SK-N-SH treated with all-trans-retinoic acid at 6 μM for 48 hours (cell line): Measurements from ENCODE around the gene CDC5L.

Source experiments
- ATAC-seq: fragments of 200-7000 bp; cut with Tn5 transposase; 3 replicates; pipeline ENCODE4 v1.9.1; 2020; ENCODE audit warnings: mild to moderate bottlenecking, moderate library complexity
- ARNTL ChIP-seq: fragments of 450-650 bp; formaldehyde crosslinking; IDR thresholded peaks from 2 replicates; pipeline ENCODE4 v1.5.0; 2020; ENCODE audit warnings: low read depth, mild to moderate bottlenecking, moderate library complexity, borderline replicate concordance
- BACH2 ChIP-seq: fragments of 250-450 bp; sonication (Bioruptor Pico); IDR thresholded peaks from 2 replicates; pipeline ENCODE4 v1.9.0; 2021; ENCODE audit warnings: mild to moderate bottlenecking, borderline replicate concordance
- CSDC2 ChIP-seq: fragments of 250-450 bp; sonication (Bioruptor Pico); IDR thresholded peaks from 2 replicates; pipeline ENCODE4 v1.5.0; 2020; ENCODE audit warnings: mild to moderate bottlenecking, moderate library complexity
- ESRRG ChIP-seq: fragments of 250-450 bp; sonication (Bioruptor Pico); IDR thresholded peaks from 2 replicates; pipeline ENCODE4 v1.6.1; 2021; ENCODE audit warnings: mild to moderate bottlenecking
- GLIS3 ChIP-seq: fragments of 250-450 bp; sonication (Bioruptor Pico); IDR thresholded peaks from 2 replicates; pipeline ENCODE4 v1.5.0; 2020; ENCODE audit warnings: mild to moderate bottlenecking, moderate library complexity
- ISL1 ChIP-seq: fragments of 250-450 bp; sonication (Bioruptor Pico); IDR thresholded peaks from 2 replicates; pipeline ENCODE4 v2.1.2; 2022; ENCODE audit warnings: mild to moderate bottlenecking, moderate library complexity
- OSR1 ChIP-seq: fragments of 250-450 bp; sonication (Bioruptor Pico); IDR thresholded peaks from 2 replicates; pipeline ENCODE4 v1.8.0; 2022; ENCODE audit warnings: moderate library complexity, mild to moderate bottlenecking, inconsistent platforms
- PPARA ChIP-seq: fragments of 250-450 bp; sonication (Bioruptor Pico); IDR thresholded peaks from 2 replicates; pipeline ENCODE4 v1.5.0; 2020; ENCODE audit warnings: mild to moderate bottlenecking, borderline replicate concordance
- SNAI2 ChIP-seq: fragments of 250-450 bp; sonication (Bioruptor Pico); IDR thresholded peaks from 2 replicates; pipeline ENCODE4 v1.5.0; 2020; ENCODE audit warnings: mild to moderate bottlenecking, moderate library complexity
- TOX ChIP-seq: fragments of 250-450 bp; sonication (Bioruptor Pico); IDR thresholded peaks from 2 replicates; pipeline ENCODE4 v1.8.0; 2021; ENCODE audit warnings: mild to moderate bottlenecking, moderate library complexity, borderline replicate concordance
- ZC3H10 ChIP-seq: fragments of 250-450 bp; sonication (Bioruptor Pico); IDR thresholded peaks from 2 replicates; pipeline ENCODE4 v1.5.1; 2021; ENCODE audit warnings: mild to moderate bottlenecking, moderate library complexity
- ZFP30 ChIP-seq: fragments of 450-650 bp; formaldehyde crosslinking; IDR thresholded peaks from 2 replicates; pipeline ENCODE4 v1.5.0; 2022; ENCODE audit warnings: mild to moderate bottlenecking, moderate library complexity
- ZNF565 ChIP-seq: fragments of 450-650 bp; formaldehyde crosslinking; conservative IDR thresholded peaks from 2 replicates; pipeline ENCODE4 v1.5.0; 2020; ENCODE audit warnings: low read depth, mild to moderate bottlenecking, moderate library complexity
- ZNF70 ChIP-seq: fragments of 450-650 bp; formaldehyde crosslinking; IDR thresholded peaks from 2 replicates; pipeline ENCODE4 v1.5.0; 2020; ENCODE audit warnings: mild to moderate bottlenecking, moderate library complexity
- ZNF8 ChIP-seq: fragments of 450-650 bp; formaldehyde crosslinking; IDR thresholded peaks from 2 replicates; pipeline ENCODE4 v1.5.0; 2020; ENCODE audit warnings: mild to moderate bottlenecking, moderate library complexity
- TF ChIP-seq, protein P1 (sequence below): fragments of 250-450 bp; sonication (Bioruptor Pico); IDR thresholded peaks from 2 replicates; pipeline ENCODE4 v1.8.0; 2021; ENCODE audit warnings: low read depth, mild to moderate bottlenecking, moderate library complexity, borderline replicate concordance
- TF ChIP-seq, protein P2 (sequence below): fragments of 250-450 bp; sonication (Bioruptor Pico); IDR thresholded peaks from 2 replicates; pipeline ENCODE4 v1.5.1; 2021; ENCODE audit warnings: mild to moderate bottlenecking, moderate library complexity
- TF ChIP-seq, protein P3 (sequence below): fragments of 250-450 bp; sonication (Bioruptor Pico); IDR thresholded peaks from 2 replicates; pipeline ENCODE4 v1.5.1; 2020; ENCODE audit warnings: low read depth, mild to moderate bottlenecking, moderate library complexity
- TF ChIP-seq, protein P4 (sequence below): fragments of 250-450 bp; sonication (Bioruptor Pico); IDR thresholded peaks from 2 replicates; pipeline ENCODE4 v1.5.0; 2020; ENCODE audit warnings: mild to moderate bottlenecking, moderate library complexity
- TF ChIP-seq, protein P5 (sequence below): fragments of 250-450 bp; sonication (Bioruptor Pico); IDR thresholded peaks from 2 replicates; pipeline ENCODE4 v1.8.0; 2020; ENCODE audit warnings: mild to moderate bottlenecking, moderate library complexity, borderline replicate concordance

The CDC5L gene

DNA sequence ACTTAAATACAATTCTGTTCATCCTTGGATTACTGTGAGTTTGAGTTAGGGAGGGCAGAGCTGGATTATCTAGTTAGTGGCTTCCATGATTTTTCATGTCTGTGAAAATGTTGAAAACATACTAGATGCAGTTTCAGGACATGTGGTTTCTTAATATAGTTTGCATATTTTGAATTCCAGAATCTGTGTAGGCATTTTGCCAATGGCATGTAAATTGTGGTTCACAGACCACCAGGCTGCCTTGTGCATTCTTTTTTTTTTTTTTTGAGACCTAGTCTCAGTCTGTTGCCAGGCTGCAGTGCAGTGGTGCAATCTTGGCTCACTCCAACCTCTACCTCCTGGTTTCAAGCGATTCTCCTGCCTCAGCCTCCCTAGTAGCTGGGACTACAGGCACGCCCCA lies 42.8 kb downstream of the CDC5L start:
- ATAC-seq: peak; percentile 20; the same call in 2 of the 3 replicates
- TF ChIP-seq ZNF565 (CRISPR knock-in tag): no peak
- TF ChIP-seq ISL1 (CRISPR knock-in tag): no peak
- no peak for TF ChIP-seq BACH2 (CRISPR knock-in tag)
- no peak for TF ChIP-seq TOX (CRISPR knock-in tag)
- TF ChIP-seq ZNF8 (CRISPR knock-in tag): no peak
- TF ChIP-seq GLIS3 (CRISPR knock-in tag): no peak
- TF ChIP-seq, protein P1, sequence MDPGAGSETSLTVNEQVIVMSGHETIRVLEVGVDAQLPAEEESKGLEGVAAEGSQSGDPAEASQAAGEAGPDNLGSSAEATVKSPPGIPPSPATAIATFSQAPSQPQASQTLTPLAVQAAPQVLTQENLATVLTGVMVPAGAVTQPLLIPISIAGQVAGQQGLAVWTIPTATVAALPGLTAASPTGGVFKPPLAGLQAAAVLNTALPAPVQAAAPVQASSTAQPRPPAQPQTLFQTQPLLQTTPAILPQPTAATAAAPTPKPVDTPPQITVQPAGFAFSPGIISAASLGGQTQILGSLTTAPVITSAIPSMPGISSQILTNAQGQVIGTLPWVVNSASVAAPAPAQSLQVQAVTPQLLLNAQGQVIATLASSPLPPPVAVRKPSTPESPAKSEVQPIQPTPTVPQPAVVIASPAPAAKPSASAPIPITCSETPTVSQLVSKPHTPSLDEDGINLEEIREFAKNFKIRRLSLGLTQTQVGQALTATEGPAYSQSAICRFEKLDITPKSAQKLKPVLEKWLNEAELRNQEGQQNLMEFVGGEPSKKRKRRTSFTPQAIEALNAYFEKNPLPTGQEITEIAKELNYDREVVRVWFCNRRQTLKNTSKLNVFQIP (CRISPR knock-in tag): no peak
- no peak for TF ChIP-seq CSDC2 (CRISPR knock-in tag)
- TF ChIP-seq ZC3H10 (CRISPR knock-in tag): no peak
- TF ChIP-seq, protein P2, sequence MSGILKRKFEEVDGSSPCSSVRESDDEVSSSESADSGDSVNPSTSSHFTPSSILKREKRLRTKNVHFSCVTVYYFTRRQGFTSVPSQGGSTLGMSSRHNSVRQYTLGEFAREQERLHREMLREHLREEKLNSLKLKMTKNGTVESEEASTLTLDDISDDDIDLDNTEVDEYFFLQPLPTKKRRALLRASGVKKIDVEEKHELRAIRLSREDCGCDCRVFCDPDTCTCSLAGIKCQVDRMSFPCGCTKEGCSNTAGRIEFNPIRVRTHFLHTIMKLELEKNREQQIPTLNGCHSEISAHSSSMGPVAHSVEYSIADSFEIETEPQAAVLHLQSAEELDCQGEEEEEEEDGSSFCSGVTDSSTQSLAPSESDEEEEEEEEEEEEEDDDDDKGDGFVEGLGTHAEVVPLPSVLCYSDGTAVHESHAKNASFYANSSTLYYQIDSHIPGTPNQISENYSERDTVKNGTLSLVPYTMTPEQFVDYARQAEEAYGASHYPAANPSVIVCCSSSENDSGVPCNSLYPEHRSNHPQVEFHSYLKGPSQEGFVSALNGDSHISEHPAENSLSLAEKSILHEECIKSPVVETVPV (CRISPR knock-in tag): no peak
- TF ChIP-seq, protein P3, sequence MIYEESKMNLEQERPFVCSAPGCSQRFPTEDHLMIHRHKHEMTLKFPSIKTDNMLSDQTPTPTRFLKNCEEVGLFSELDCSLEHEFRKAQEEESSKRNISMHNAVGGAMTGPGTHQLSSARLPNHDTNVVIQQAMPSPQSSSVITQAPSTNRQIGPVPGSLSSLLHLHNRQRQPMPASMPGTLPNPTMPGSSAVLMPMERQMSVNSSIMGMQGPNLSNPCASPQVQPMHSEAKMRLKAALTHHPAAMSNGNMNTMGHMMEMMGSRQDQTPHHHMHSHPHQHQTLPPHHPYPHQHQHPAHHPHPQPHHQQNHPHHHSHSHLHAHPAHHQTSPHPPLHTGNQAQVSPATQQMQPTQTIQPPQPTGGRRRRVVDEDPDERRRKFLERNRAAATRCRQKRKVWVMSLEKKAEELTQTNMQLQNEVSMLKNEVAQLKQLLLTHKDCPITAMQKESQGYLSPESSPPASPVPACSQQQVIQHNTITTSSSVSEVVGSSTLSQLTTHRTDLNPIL (CRISPR knock-in tag): no peak
- TF ChIP-seq ARNTL (CRISPR knock-in tag): no peak
- no peak for TF ChIP-seq PPARA (CRISPR knock-in tag)
- no peak for TF ChIP-seq ZNF70

DNA sequence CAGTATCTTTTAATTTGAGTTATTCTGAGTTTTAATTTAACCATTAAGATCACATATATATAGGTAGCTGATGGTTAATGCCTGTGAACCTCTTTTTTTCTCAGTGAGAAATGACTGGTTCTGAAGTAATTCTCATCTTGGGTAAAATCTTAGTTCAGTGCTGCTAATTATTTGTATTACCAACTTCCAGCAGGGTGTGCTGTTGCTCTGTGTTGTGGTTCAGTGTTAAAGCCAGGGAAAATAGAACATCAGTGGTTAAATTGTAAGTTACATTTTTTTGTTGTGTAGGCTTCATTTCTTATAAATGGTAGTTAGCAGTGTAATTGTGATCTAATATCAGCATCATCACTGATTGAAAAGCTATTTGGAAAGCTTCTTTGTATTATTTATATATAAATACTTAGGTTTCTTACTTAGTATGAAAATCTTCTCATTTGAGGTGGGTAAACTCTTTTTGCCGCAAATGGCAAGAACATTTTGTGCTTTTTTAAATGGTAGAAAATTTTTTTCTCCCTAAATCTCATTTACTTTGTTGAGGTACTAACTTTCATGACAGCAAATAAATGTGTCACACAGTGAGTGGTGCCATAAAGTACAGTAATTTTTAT lies 43.7 kb downstream of the CDC5L start:
- TF ChIP-seq, protein P4, sequence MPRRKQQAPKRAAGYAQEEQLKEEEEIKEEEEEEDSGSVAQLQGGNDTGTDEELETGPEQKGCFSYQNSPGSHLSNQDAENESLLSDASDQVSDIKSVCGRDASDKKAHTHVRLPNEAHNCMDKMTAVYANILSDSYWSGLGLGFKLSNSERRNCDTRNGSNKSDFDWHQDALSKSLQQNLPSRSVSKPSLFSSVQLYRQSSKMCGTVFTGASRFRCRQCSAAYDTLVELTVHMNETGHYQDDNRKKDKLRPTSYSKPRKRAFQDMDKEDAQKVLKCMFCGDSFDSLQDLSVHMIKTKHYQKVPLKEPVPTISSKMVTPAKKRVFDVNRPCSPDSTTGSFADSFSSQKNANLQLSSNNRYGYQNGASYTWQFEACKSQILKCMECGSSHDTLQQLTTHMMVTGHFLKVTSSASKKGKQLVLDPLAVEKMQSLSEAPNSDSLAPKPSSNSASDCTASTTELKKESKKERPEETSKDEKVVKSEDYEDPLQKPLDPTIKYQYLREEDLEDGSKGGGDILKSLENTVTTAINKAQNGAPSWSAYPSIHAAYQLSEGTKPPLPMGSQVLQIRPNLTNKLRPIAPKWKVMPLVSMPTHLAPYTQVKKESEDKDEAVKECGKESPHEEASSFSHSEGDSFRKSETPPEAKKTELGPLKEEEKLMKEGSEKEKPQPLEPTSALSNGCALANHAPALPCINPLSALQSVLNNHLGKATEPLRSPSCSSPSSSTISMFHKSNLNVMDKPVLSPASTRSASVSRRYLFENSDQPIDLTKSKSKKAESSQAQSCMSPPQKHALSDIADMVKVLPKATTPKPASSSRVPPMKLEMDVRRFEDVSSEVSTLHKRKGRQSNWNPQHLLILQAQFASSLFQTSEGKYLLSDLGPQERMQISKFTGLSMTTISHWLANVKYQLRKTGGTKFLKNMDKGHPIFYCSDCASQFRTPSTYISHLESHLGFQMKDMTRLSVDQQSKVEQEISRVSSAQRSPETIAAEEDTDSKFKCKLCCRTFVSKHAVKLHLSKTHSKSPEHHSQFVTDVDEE (CRISPR knock-in tag): no peak
- no peak for TF ChIP-seq TOX (CRISPR knock-in tag)
- TF ChIP-seq, protein P3 (CRISPR knock-in tag): no peak
- no peak for TF ChIP-seq GLIS3 (CRISPR knock-in tag)
- TF ChIP-seq PPARA (CRISPR knock-in tag): no peak
- no peak for TF ChIP-seq ISL1 (CRISPR knock-in tag)
- no peak for TF ChIP-seq OSR1 (CRISPR knock-in tag)
- no peak for TF ChIP-seq ZNF8 (CRISPR knock-in tag)
- TF ChIP-seq, protein P5, sequence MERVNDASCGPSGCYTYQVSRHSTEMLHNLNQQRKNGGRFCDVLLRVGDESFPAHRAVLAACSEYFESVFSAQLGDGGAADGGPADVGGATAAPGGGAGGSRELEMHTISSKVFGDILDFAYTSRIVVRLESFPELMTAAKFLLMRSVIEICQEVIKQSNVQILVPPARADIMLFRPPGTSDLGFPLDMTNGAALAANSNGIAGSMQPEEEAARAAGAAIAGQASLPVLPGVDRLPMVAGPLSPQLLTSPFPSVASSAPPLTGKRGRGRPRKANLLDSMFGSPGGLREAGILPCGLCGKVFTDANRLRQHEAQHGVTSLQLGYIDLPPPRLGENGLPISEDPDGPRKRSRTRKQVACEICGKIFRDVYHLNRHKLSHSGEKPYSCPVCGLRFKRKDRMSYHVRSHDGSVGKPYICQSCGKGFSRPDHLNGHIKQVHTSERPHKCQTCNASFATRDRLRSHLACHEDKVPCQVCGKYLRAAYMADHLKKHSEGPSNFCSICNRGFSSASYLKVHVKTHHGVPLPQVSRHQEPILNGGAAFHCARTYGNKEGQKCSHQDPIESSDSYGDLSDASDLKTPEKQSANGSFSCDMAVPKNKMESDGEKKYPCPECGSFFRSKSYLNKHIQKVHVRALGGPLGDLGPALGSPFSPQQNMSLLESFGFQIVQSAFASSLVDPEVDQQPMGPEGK (CRISPR knock-in tag): no peak
- TF ChIP-seq, protein P2 (CRISPR knock-in tag): no peak
- no peak for TF ChIP-seq ZFP30 (CRISPR knock-in tag)
- no peak for TF ChIP-seq BACH2 (CRISPR knock-in tag)
- TF ChIP-seq ZC3H10 (CRISPR knock-in tag): no peak
- TF ChIP-seq ESRRG (CRISPR knock-in tag): no peak
- TF ChIP-seq SNAI2 (CRISPR knock-in tag): no peak
- peak; percentile 92 for ATAC-seq
